GM23338 (cell line): ENCODE results near the gene KIF6. TPM values are rescaled to one million over a fixed set of nuclear protein-coding genes. Genes with fewer than 3 reads are reported as not detected.
A peak's percentile ranks its signal among the peaks of the same experiment; 100 is the strongest.

Experiments
- ATAC-seq: fragments of 200-7000 bp; cut with Tn5 transposase; 3 replicates; pipeline ENCODE4 v1.9.1; 2020
- DNase-seq: peaks from one replicate; pipeline ENCODE4 v3.0.0-alpha.2; 2015; ENCODE audit warnings: low spot score
- H2AFZ ChIP-seq: fragments of 200-600 bp; sonication (generic); 2 replicates; pipeline ENCODE4 v1.8.0; 2016; ENCODE audit warnings: antibody characterized with exemption, mild to moderate bottlenecking, moderate library complexity
- H3F3A ChIP-seq: fragments of 200-600 bp; sonication (generic); replicated peaks from 2 replicates; pipeline ENCODE4 v1.8.0; 2017; ENCODE audit warnings: antibody characterized with exemption, mixed run types, low read depth
- H3K27ac ChIP-seq: fragments of 200-600 bp; sonication (generic); 2 replicates; pipeline ENCODE4 v1.6.1; 2016; ENCODE audit warnings: low read depth
- H3K27me3 ChIP-seq: fragments of 200-600 bp; sonication (generic); 2 replicates; pipeline ENCODE4 v1.8.0; 2016; ENCODE audit warnings: mild to moderate bottlenecking, mixed run types, moderate library complexity; ENCODE audit not compliant: insufficient read depth
- H3K36me3 ChIP-seq: fragments of 200-600 bp; sonication (generic); 2 replicates; pipeline ENCODE4 v1.8.0; 2016; ENCODE audit warnings: mild to moderate bottlenecking; ENCODE audit not compliant: insufficient read depth
- H3K4me1 ChIP-seq: fragments of 200-600 bp; sonication (generic); 2 replicates; pipeline ENCODE4 v1.8.0; 2016; ENCODE audit warnings: mild to moderate bottlenecking, moderate library complexity; ENCODE audit not compliant: insufficient read depth
- H3K4me2 ChIP-seq: fragments of 200-600 bp; sonication (generic); 2 replicates; pipeline ENCODE4 v1.7.1; 2017; ENCODE audit warnings: mixed run types
- H3K4me3 ChIP-seq: fragments of 200-600 bp; sonication (generic); 2 replicates; pipeline ENCODE4 v1.6.1; 2016; ENCODE audit warnings: mixed run types
- H3K79me2 ChIP-seq: fragments of 200-600 bp; sonication (generic); replicated peaks from 2 replicates; pipeline ENCODE4 v1.8.0; 2017; ENCODE audit warnings: mild to moderate bottlenecking; ENCODE audit not compliant: insufficient read depth
- H3K9me2 ChIP-seq: fragments of 200-600 bp; sonication (generic); 2 replicates; pipeline ENCODE4 v1.8.0; 2017; ENCODE audit not compliant: insufficient read depth
- H4K20me1 ChIP-seq: fragments of 200-600 bp; sonication (generic); replicated peaks from 2 replicates; pipeline ENCODE4 v1.8.0; 2017; ENCODE audit warnings: mild to moderate bottlenecking; ENCODE audit not compliant: insufficient read depth
- H3K27ac Mint-ChIP-seq: 2 replicates; pipeline ENCODE4 v1.8.0; 2020; ENCODE audit warnings: inconsistent platforms, mild to moderate bottlenecking, moderate library complexity, mixed read lengths
- H3K27me3 Mint-ChIP-seq: 3 replicates; pipeline ENCODE4 v1.8.0; 2022; ENCODE audit warnings: low read depth, mild to moderate bottlenecking, moderate library complexity, mixed read lengths, inconsistent platforms; ENCODE audit not compliant: insufficient read depth, poor library complexity
- H3K36me3 Mint-ChIP-seq: 3 replicates; pipeline ENCODE4 v1.8.0; 2021; ENCODE audit warnings: low read depth, mild to moderate bottlenecking, inconsistent platforms, moderate library complexity, mixed read lengths
- H3K4me1 Mint-ChIP-seq: 3 replicates; pipeline ENCODE4 v1.8.0; 2020; ENCODE audit warnings: mild to moderate bottlenecking, inconsistent platforms, mixed read lengths
- H3K4me3 Mint-ChIP-seq: 3 replicates; pipeline ENCODE4 v1.8.0; 2021; ENCODE audit warnings: moderate library complexity, mild to moderate bottlenecking, inconsistent platforms, mixed read lengths
- H3K9me3 Mint-ChIP-seq: 3 replicates; pipeline ENCODE4 v1.8.0; 2020; ENCODE audit warnings: moderate library complexity, mild to moderate bottlenecking, inconsistent platforms, mixed read lengths
- CREB1 ChIP-seq: fragments of 250-450 bp; sonication (Bioruptor Pico); IDR thresholded peaks from 2 replicates; pipeline ENCODE4 v1.5.0; 2020; ENCODE audit warnings: low read depth, mild to moderate bottlenecking, moderate library complexity
- CTCF ChIP-seq, 2 experiments: fragments of 200-600 bp in 1 of 2; sonication (generic) in 1 of 2; conservative IDR thresholded peaks; 2 replicates each; pipeline versions ENCODE4 v1.5.1 to v1.6.1; 2016 to 2017; ENCODE audit warnings: antibody characterized with exemption in 2 of 2, low read depth in 2 of 2, mild to moderate bottlenecking in 2 of 2, moderate library complexity in 1 of 2
- ETS1 ChIP-seq: IDR thresholded peaks from 2 replicates; pipeline ENCODE4 v1.6.1; 2016; ENCODE audit warnings: antibody characterized with exemption
- EZH2 ChIP-seq: fragments of 200-600 bp; sonication (generic); IDR thresholded peaks from one replicate; pipeline ENCODE4 v1.8.0; 2017; ENCODE audit warnings: antibody characterized with exemption, mild to moderate bottlenecking, low read depth; ENCODE audit not compliant: unreplicated experiment
- EZH2phosphoT487 ChIP-seq: fragments of 200-600 bp; sonication (generic); IDR thresholded peaks from one replicate; pipeline ENCODE4 v1.8.1; 2018; ENCODE audit warnings: antibody characterized with exemption; ENCODE audit not compliant: unreplicated experiment
- JUNB ChIP-seq: IDR thresholded peaks from one replicate; pipeline ENCODE4 v1.6.1; 2016; ENCODE audit warnings: antibody characterized with exemption; ENCODE audit not compliant: unreplicated experiment
- NANOG ChIP-seq: IDR thresholded peaks from 2 replicates; pipeline ENCODE4 v1.6.1; 2016; ENCODE audit warnings: antibody characterized with exemption, borderline replicate concordance
- POLR2AphosphoS5 ChIP-seq: IDR thresholded peaks from 2 replicates; pipeline ENCODE4 v1.6.1; 2016; ENCODE audit warnings: antibody characterized with exemption, low read depth
- REST ChIP-seq: IDR thresholded peaks from one replicate; pipeline ENCODE4 v1.6.1; 2018; ENCODE audit warnings: antibody characterized with exemption; ENCODE audit not compliant: unreplicated experiment
- ZNF114 ChIP-seq: fragments of 250-450 bp; sonication (Bioruptor Pico); IDR thresholded peaks from 2 replicates; pipeline ENCODE4 v1.5.0; 2020; ENCODE audit warnings: mild to moderate bottlenecking, moderate library complexity
- ZNF331 ChIP-seq: fragments of 250-450 bp; sonication (Bioruptor Pico); IDR thresholded peaks from 2 replicates; pipeline ENCODE4 v1.5.0; 2020; ENCODE audit warnings: low read depth, mild to moderate bottlenecking, moderate library complexity
- ZNF462 ChIP-seq: fragments of 250-450 bp; sonication (Bioruptor Pico); IDR thresholded peaks from 2 replicates; pipeline ENCODE4 v1.5.0; 2020; ENCODE audit warnings: mild to moderate bottlenecking, moderate library complexity
- polyA plus RNA-seq: library from polyadenylated mRNA; unstranded; fragments of >200 nt; fragmentation: Nextera tagmentation; extraction: Ambion mirVana; gene quantifications from 2 replicates; pipeline ENCODE4 v1.2.1, GENCODE V29; 2016
- total RNA-seq: library from RNA; depleted of rRNA; stranded (reverse); fragments of >200 nt; shearing (Covaris generic); gene quantifications from 2 replicates; pipeline ENCODE4 v1.2.3, GENCODE V29; 2014

The KIF6 gene
- total and polyA plus RNA-seq, 2 experiments from 2014 or later = 0.87 to 1.7 TPM

GRCh38 chr6:39313526-39314272, 411.5 kb downstream of the KIF6 start:
- peak; percentile 83 for DNase-seq
- Histone ChIP-seq H3K27me3 (peaks cover 52% of the 10 kb centered on the region), H3K9me2 (peaks cover 5% of the 10 kb centered on the region; the same call in 1 of the 2 replicates), H3K4me2 (peak overlapping the region; percentile 93), H3F3A (no peaks in the 10 kb centered on the region), H4K20me1 (no peaks in the 10 kb centered on the region), H3K4me1 (peaks cover 6% of the 10 kb centered on the region; the same call in 1 of the 2 replicates), H3K36me3 (no peaks in the 10 kb centered on the region), H3K27ac (no peak overlapping the region), H3K79me2 (no peaks in the 10 kb centered on the region), H3K4me3 (peak overlapping the region; percentile 77), H2AFZ (peak overlapping the region; percentile 98)
- Mint-ChIP-seq H3K27ac (no peak overlapping the region), H3K27me3 (peaks cover 58% of the 10 kb centered on the region), H3K9me3 (no peaks in the 10 kb centered on the region), H3K36me3 (no peaks in the 10 kb centered on the region), H3K4me1 (peaks cover 4% of the 10 kb centered on the region; the same call in 2 of the 3 replicates), H3K4me3 (peak overlapping the region; percentile 73)
- no peak for TF ChIP-seq ZNF462
- no peak for TF ChIP-seq POLR2AphosphoS5
- peak in 1 of 2 experiments; percentile 34; a peak in 2 of 4 replicates for TF ChIP-seq CTCF (conservative IDR thresholded peaks at IDR 0.05; ENCODE audit: low read depth in 2 of 2)
- TF ChIP-seq JUNB = no peak
- TF ChIP-seq CREB1 (CRISPR knock-in tag) = no peak
- TF ChIP-seq EZH2 = peak; percentile 45
- no peak for TF ChIP-seq ZNF114 (CRISPR knock-in tag)
- no peak for TF ChIP-seq NANOG
- TF ChIP-seq REST = no peak
- TF ChIP-seq ZNF331 (CRISPR knock-in tag) = no peak
- no peak for TF ChIP-seq ETS1
- TF ChIP-seq EZH2phosphoT487 = no peak
- ATAC-seq = peak; percentile 69
